HUDEP-2 (cell line): Measurements from ENCODE around the gene STK35.

ENCODE experiments used
- DNase-seq, 76 experiments: peaks; one replicate each; lab custom pipeline; 2025; ENCODE audit not compliant: unreplicated experiment in 76 of 76; lab: John Stamatoyannopoulos, UW

STK35 gene

DNA sequence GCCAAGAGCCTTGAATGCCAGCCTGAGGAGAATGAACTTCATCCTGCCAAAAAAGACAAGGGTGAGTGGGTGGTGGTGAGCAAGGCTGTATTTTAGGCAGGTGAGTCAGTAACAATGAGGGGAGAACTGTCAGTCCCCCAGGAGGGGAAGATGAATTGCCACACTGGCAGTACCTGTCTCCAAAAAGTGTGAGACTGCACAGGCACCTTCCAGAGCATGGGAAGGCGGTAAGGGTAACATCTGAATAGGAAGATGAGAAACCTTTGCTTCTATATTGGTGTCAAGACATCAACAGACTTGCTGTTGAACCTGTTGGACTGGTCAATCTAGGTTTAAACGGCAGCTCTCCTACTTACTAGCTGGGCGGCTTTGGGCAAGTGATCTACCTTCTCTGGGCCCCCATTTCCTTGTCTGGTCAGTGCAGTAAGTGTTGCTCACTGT is 30.9 kb downstream of the STK35 start:
- no peak for DNase-seq

DNA sequence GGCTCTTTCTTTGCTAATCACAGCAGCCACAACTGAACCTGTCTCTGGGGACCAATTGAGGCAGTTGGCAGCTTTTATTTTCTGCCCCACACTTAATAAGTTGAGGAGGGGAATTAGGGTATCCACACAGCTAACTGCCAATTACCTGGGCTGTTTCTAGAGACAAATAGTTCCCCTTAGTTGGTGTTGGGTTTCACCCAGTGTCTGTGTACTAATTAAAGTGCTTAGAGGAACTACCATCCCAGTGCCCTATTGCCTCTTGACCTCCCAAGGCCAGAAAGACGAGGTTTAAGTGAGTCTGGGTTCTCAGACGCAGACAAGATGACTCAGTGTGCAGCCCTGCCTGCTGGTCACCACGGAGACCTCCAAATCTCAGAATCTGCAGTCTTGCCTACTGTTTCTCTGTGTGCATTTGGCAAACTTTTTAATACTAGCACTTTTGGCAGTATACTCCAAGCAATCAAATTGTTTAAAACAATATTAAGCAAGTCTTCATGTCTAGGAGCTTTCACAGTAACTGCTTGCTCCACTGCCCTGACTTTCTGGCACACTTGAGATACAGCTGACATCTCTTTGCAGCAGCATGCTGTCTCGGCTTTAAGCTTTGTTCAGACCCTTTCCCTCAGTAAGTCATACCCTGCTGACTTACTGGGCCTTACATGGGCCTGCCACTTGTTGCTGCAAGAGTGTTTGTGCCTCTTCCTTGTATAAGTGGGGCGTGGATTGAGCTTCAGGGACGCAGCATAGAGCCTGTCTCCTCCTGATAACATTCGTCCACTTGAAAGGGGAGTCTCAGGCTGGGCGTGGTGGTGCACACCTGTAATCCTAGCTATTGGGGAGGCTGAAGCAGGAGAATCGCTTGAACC is 31.9 kb downstream of the STK35 start:
- DNase-seq = peak in 3 of 76 experiments; percentile 3 to 12 (median 4)

DNA sequence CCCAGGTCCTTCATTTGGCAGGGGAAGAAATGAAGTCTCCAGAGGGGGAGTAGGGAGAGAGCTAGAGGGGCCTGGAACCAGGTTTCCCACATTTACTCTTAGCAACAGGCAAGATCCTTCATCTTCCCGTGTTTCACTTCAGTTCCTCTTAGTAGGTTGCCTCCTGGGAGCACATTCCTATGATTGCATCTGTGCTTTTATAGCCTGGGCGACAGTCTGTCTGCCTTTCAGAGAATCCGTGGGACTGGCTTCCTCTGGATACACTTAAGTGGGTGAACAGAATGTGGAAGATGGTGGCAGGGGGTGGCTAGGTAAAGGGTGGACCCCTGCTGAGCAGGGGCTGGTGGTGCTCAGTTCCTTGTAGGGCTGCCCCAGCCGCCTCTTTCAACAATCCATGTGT is 33.4 kb downstream of the STK35 start:
- no peak for DNase-seq

DNA sequence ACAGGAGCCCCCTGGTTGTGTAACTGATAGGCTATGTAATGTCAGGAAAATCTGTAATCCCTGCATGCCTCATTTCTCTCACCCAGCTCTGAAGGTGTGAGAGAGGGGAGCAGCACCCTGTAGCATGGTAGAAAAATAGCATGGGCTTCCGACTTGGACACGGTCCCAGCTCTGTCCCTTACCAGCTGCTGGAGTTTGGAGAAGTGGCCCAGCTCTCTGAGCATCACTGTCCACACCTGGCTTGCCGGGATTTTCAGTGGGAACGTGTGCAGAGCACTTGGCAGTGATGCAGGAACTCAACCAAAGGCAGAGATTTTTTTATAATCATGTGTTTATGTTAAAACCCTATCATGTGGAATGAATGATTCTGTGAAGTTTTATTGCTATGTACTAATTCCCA is 34.6 kb downstream of the STK35 start:
- no peak for DNase-seq

DNA sequence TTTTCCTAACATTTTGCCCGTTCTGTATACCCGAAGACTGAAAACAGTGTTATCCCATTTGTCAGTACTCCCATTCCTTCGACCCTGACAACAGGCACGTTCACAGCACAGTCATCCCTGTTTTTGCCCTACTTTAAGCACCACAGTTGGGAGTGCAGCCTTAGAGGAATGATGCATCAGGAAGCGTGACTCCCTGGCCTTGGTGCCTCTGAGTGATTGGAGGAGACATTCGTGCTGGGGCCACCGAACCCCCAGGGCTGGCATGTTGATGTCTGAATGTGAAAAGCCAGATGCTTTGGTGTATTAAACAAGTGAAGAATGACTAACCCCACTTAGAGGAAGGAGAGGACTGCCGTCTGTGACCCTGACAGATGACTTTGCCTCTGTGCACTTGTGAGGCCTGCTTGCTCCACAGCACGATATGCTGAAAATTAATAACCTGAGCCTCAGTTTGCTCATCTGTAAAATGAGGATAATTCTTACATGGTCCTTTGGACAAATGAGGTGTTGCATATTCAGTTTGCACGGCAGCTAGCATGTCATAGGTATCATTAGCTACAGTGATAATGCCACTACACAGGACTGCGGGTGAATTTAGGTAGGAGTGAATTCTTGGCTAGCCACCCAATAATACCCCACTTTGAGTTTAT is 36.0 kb downstream of the STK35 start:
- DNase-seq = no peak

DNA sequence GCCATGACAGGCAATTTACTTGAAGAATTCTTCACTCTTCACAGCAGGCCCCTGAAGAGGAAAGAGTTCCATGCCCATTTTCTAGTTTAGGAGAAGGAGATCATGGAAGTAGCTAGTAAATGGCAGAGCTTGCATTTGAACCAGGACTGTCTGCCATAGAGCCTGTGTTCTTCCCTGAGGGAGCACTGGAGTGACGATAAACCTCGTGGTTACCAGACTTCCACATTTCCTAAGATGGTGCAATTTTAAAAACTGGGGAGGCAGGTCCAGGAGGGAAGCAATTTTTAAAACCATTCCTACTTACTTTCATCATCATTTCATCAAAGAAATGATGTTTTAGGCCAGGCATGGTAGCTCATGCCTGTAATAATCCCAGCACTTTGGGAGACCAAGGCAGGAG is 36.8 kb downstream of the STK35 start:
- DNase-seq = no peak

DNA sequence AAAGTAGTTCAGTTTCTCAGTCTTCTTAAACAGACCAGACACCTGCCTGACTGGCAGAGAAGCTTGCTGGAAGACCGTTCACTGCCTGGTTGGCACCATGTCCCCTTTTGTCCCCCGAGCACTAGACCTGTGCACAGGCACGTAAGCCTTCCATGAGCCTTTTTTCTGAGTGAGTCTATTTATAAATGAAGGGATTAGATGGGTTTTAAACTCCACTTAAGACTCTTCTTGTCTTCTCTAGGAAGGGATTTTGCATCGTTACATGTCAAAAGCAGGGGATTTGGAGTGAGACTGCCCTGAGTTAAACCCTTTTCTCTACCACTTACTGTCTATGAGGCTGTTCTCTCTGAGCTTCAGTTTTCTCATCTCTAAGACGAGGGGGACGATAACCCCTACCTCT is 37.6 kb downstream of the STK35 start:
- DNase-seq = no peak

DNA sequence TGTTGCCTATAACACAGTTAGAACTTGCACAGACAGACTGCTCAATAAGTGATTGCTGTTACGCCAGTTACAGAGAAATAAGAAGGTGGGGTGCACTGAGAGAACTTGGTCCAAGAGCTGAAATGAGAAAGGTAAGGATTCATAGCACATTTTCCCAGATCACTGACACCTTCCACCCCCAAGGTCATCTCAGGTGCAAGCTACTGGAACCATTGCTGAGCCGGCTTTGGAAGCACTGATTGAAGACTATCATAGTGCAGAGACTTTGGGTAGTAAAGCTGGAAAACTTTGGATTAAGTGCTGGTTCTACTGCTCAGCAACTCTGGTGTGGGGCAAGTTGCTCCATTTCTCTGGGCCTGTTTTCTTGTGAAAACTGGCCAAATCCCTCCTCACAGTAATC is 38.1 kb downstream of the STK35 start:
- DNase-seq = no peak

DNA sequence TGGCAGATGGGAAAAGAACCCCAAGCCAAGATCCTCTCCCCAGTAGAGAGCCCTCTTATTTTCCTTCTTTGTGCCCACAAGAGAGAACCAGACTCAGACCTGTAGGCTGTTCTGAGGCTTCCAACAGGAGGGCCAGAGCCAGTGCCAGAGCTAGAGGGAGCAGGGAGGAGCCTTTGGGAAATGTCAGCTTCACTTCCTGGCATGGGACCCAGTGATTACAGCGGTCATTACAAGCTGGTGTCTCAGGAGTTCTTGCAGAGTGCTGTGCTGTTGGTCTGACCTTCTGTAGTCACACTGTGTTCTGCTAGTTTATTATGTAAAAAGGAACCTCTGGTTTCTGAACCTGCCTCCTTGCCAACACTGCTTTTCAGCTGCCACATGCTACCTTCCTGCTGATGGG is 38.9 kb downstream of the STK35 start:
- no peak for DNase-seq

DNA sequence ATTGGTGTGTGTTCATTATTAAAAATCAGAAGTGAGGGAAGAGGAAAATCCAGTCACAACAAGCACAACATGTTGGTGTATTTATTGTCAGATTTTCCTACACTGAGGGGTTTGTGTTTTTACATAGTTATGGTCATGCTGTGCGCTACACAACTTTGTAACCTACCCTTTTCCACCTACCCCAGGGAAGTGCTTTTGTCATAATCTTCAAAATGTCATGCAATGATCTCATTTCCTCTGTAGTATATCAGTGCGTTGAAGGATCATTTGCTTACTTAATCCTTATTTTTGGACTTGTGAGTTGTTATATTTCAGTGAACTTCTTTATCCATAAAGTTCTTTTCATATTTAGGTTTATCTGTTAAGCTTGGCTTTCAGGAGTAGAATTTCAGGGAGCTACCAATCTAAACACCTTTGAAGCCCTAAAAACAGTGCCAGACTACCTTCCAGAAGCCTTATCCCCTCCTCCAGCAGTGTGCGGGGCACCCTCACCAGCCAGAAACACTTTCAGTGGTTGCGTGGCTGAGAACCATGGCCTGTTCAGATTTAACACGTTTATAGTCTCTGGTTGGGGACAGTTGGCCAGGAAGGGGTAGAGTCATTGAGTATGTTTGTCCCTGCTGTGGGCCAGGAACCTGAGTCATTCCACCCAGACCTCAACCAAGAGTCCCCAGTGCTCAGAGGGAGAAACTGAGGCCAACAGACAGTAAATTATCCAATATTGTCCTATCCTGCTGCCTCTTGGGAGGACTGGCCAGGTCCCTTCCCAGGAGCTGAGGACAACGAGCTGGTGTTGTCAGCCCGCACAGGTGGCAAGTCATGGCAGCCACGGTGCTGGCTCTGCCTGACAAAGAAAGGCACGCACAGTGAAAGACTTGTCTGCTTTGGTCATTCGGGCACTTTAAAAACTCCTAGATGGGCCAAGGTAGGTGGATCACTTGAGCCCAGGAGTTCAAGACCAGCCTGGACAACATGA is 40.3 kb downstream of the STK35 start:
- DNase-seq = no peak

DNA sequence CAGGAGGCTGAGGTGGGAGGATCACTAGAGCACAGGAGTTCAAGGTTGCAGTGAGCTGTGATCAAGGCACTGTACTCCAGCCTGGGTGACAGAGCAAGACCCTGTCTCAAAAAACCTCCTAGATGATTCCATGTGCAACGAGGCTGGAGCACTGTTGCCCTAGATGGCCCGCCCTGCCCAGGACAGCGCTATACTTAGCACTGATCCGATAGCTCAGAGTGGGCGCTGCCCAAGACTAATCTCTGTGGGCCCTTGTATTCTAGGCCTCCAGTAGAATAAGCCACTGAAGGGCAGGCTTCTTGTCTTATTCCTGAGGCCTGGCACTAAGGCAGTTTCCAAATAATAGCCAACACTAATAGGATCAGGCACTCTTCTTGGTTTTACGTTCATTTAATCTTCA is 41.0 kb downstream of the STK35 start:
- DNase-seq = no peak

DNA sequence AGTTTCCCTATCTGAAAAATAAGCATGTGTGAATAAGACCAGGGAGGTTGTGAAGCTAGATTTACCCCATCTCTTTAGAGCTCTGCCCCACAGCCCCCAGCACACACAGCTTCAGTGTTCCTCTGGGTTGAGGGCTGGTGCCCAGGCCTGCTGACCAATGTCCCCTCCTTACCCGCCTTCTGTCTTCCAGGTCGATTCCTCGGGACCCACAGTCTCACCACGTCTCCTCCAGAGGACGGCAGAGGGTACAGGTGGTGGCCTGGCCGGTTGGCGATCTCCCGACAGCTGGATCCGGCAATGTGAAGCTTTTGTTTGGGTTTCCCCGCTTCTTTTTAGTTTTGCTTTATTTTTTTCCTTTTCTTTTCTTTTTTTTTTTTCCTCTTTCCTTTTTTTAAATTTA is 42.0 kb downstream of the STK35 start:
- DNase-seq = no peak

DNA sequence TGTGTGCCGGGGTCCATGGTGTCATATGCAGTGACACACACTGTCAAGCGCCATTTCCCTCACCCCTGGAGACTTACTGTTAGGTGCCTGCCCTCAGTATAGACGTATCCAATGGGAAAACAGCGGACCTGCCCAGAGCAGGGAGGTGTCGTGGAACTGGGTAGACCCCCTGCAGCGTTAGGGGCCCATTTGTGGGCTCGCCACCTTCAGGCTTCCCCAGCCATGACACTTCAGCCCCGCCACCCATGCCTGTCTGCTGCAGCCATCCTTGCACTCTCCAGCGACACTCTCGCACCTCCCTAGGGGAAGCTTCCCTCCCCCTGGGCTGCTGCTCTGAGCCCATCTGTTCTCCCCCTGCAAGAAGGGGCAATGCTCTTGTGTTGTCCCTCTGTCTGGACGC is 43.2 kb downstream of the STK35 start:
- DNase-seq = no peak

DNA sequence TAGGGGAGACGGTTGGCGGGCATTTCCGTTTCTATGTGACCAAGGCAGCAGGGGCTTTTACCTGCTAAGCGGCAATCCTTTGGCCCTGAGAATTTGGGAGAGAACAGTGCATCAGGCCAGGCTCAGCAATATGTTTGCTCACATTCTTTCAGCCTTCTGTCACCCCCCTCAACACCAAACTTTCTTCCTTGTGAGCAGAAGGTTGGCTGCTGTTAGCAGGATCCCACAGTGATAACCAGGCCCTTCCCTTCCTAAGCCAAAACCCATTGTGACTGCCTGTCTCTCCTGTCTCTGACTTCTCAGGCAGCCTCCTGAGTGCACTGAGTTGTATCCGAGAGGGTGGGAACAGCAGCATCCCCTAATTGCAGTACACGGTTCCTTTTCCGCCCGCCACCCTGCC is 43.7 kb downstream of the STK35 start:
- DNase-seq = no peak

DNA sequence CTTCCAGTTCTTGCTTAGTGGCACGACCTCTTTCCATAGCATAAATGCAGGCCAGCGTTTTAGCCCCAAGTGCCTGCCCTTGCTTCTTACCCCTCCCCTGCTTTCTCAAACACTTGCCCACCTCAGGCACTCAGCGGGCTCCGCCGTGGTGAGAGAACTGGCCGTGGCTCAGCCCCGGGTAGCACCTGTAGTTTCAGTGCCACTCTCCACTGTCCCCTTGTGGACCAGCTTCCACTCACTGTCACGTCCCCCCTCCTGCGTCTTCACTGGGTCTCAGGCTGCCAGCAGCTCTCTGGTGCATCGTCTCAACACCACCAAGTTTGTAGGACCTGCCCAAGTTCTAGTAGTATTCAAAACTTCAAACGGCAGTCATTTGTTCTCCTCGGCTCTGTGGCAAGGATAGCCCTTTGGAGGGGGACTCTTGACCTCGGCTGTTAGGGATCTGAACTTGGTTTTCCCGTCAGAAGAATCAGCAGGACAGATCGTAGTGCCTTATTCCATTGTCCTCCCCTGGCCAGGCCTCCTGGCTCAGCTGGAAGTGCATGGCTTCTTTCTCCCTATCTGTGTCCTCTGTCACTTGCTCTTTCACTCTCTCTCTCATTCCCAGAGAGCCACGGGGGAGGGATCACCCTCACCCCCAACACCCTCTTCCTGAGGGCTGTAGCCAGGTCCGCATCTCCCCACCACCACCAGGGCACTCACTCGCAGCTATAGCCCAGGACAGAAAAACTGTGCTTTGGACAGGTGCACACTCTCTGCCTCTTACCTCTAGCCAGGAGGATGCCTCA is 44.6 kb downstream of the STK35 start:
- DNase-seq = no peak

DNA sequence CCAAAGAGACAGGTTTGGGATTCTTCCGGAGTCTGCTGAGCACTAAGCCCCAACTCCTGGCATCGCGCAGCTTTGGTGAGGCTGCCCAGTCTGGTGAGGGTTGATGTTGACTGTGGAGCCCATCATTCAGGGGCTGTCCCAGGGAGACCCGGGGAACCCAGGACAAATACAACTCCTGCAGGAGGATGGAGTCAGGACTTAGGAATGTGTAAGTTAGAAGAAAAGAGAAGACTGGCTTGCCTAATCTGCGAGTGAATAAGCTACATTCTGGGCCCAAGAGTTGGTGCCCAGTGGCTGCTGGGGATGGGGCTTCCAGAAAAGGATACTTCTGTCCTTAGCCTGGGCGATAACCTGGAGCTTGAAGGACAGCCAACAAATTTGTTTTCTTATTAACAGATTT is 47.9 kb downstream of the STK35 start:
- no peak for DNase-seq

DNA sequence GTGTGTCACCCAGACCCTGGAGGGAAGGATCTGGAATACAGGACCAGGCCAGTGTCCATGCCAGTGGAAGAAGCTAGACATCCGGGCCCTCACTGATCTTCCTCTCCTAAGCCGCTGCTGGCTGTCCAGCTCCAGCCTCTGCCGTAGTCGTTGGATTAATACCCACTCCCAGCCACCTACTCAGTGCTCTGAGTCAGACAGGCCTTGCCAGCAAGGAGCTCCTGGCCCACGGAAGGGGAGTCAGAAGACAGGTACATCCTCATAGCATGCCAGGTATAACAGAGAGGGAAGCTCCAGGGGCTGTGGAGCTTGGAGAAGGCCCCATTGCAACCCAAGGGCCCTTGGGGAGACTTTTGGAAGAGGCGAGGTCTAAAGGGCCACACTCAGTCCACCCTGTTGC is 49.0 kb downstream of the STK35 start:
- no peak for DNase-seq

DNA sequence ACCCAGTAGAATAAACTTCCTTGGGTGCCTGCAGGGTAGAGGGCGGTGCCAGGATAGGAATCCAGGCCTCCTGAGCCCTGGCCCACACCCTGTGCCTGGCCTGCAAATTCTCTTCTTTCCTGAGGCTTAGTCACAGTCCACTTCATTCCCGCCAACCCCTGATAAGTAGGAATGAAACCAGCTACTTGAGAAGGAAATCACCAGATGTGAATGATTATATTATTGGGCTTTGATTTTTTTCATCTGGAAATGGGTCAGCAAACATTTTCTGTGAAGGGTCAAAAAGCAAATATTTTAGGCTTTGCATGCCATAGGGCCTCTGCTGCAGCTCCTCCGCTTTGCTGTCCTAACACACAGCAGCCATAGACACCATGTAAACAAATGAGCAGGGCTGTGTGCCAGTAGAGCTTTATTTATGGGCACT is 50.2 kb downstream of the STK35 start:
- no peak for DNase-seq

DNA sequence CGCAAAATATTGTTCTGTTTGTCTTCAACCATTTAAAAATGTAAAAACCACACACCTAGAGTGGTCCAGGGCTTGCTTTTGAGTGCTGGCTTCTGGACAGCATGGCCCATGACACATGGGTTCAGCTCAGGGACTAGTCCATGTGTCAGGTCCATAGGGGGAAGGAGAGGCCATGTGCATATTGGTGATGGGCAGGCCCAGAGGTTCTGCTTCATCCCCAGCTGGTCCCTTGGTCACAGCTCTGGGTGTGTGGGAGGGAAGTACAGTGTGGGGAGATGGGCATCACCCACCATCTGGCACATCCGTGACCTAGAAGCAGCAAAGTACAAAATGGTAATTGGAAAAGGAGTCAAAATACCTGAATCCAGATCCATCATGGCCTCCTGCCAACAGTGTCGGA is 50.7 kb downstream of the STK35 start:
- DNase-seq = no peak

DNA sequence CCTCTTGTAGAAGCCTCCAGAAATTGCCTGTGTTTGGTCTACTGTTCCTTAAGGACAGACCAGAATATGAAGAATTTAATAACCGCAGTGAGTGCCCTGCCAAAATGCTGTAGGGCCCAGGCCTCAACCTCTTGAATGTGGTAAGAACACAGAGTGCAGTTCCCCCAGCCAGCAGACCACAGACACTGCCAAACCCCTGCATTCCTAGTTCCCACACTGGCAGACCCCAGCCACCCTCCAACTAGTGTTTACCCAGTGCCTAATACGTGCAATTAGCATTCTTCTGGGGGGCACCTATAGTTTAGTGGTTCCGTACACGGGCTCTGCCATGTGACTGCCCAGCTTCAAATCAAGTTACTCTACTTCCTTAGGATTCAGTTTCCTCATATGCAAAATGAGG is 51.7 kb downstream of the STK35 start:
- no peak for DNase-seq
